GM12873 (cell line): ENCODE results near the gene FSTL3.

Experiments
- TF ChIP-seq, protein P1 (sequence below): IDR thresholded peaks from 2 replicates; pipeline ENCODE4 v1.5.1; 2012; ENCODE audit warnings: low read depth, mild to moderate bottlenecking, moderate library complexity, low read length, control low read depth; ENCODE audit not compliant: insufficient read depth; ENCODE audit errors: missing control alignments

FSTL3 gene

DNA sequence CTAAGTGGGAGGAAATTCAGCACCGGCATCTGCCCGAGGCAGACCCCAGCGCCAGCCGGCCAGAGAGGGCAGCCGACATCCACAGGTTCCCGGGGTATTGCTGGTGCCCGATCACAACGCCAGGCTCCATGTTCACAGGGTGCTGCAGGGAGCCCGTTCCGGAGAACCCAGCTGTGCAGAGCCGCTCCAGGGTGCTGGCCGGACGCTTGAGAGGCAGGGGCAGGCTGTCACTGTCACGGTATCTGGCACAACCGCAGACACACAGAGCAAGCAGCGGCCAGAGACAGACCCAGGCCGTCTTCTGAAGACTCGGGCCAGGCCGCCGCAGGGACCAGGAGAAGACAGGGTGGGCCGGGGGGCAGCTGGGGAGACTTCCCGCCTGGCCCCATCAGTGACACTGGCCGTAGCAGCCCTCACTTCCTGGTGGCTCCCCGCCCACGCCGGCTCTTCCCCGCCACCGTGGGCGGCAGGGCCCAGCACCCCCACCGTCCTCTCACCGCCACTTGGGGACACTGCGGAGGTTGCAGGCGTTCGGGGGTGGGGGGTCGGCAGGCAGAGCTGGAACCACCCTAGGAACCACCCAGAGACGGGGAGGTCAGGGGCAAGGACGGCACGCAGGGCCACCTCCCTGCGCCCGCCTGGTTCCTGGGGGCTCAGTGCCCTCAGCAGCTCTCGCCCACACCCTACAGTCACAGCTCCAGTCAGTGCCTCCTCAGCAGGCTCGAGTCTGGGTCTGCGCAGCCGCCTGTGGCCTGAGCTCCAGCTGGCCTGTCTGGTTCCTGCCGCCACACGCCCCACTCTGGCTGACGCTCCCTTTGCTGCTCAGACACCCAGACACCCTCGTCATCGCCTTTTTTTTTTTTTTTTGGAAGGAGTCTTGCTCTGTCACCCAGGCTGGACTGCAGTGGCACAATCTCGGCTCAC, 17.0 kb upstream of the FSTL3 start:
- TF ChIP-seq, protein P1, sequence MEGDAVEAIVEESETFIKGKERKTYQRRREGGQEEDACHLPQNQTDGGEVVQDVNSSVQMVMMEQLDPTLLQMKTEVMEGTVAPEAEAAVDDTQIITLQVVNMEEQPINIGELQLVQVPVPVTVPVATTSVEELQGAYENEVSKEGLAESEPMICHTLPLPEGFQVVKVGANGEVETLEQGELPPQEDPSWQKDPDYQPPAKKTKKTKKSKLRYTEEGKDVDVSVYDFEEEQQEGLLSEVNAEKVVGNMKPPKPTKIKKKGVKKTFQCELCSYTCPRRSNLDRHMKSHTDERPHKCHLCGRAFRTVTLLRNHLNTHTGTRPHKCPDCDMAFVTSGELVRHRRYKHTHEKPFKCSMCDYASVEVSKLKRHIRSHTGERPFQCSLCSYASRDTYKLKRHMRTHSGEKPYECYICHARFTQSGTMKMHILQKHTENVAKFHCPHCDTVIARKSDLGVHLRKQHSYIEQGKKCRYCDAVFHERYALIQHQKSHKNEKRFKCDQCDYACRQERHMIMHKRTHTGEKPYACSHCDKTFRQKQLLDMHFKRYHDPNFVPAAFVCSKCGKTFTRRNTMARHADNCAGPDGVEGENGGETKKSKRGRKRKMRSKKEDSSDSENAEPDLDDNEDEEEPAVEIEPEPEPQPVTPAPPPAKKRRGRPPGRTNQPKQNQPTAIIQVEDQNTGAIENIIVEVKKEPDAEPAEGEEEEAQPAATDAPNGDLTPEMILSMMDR, result no peak

DNA sequence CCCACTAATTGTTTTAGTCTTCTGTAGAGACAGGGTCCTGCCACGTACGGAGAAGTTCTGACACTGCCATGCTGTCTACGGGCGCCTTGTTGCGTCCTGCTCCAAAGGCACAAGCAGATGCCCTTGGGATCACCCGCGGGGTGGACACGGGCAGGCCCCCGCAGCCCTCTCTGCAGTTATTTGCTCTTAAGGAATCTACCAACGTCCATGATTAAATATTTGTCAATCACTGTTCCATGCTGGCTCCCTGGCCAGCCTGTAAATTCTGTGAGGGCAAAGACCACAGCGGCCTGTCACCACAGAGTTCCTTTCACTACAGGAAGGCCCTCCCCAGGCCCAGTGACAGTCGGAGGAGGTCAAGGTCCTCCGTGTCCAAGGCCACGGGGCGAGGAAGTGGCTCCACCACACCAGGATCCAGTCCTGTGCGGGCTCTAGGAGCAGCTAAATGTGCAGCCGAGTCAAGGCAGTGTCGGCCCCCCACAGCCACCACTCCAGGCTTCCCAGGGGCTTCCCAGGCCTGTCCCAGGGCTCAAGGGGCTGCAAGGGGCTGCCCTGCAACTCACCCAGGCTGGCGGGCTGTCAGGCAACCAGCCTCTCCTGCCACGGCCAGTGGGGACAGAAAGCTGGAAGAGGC, 15.3 kb upstream of the FSTL3 start:
- TF ChIP-seq, protein P1, result no peak

DNA sequence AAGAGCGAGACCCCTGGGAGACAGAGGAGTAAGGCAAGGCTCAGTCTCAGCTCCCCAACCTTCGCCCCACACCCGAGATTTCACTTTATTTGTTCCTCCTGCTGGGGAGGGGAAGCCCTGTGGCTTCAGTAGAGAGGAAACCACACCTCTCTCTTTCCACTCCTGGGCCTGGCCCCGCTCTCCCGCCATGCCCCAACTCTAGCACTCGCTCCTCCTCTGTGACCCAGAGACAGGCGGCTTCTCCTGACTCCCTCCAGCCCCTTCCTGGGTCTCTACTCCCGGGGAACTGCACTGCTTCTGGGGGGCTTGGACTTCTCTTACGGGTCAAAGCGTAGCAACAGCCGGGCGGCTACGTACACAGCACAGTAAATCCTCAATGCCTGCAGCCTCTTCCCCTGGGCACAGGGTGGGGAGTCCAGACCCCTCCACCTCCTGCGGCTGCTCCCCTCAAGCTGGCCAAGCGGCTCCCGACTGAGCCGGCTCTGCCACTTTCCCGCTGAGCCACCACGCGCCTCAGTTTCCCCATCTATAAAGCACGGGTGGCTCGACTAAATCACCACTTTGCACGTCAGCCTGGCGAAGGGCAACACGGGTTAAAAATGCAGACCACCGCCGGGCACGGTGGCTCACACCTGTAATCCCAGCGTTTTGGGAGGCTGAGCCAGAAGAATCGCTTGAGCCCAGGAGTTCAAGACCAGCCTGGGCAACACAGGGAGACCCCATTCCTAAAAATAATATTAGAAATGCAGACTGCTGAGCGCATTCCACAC, 14.6 kb upstream of the FSTL3 start:
- TF ChIP-seq, protein P1, result no peak

DNA sequence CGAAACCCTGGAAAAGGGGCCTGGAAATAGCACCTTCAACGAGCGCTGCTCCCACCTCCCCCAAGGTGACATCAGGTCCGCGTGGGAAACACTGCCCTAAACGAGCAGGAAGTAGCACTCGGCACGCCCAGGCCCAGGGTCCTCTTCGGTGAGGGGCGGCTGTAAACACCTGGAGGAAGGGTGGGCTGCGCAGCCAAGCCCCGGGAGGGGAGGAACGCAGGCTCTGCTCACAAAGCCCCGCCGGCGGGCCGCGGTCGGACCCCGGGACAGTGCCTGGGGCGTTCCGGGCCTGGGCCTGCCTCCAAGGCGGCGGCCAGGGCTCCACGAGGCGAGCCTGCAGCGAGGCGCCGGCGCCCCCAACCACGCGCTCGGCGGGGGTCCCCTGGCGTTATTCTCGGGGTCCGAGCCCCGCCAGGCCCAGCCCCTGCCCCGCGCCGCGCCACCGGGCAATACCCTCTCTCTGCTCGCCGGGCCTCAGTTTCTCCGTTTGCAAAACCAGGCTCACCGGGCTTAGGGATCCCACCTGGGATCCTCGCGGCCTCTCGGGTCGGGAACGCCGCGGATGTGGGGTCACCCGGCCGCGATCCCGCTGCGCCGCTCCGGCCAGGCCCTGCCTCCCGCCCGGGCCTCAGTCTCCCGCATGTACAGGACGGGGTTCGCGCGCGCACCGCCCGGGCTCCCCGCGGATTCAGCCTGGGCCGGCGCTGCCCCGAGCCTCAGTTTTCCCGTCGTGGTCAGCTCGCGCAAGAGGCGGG, 13.8 kb upstream of the FSTL3 start:
- TF ChIP-seq, protein P1, result no peak

DNA sequence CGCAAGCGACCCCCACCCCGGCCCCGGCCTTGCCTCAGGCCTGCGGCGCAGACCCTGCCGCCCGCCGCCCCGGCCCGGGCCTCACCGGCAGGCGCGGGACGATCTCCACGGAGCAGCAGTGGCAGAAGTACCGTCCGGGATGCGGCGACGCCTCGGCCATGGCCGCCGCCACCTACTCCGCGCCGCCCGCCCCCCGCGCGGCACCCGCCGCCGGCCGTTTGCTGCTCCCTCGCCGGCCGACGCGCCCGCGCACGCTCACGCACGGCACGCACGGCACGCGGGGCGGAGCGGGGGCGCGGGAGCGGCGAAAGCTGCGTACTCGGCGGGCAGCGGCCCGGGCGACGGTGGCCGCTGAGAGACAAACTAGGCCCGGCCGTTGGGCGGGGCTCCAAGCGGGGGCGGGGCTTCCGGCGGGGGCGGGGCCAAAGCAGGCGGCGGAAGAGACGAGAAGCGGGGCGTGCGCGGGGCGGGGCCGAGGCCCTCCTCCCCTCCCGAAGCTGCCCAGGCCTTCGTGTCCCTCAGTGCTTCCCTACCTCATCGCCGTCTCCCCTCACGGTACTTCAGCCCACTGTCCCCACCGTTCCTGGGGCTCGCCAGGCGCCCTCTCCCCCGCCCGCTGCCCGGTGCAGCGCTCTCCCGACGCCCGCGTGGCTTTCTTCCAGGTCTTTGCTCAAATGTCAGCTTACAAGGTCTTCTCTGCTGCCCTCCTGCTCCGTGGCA, 13.1 kb upstream of the FSTL3 start, which contains the start of gene RNF126:
RNF126 (minus strand) TSS at position 253 of the 720 bp plus-strand sequence; CDS start at position 160, 93 bp downstream.
- TF ChIP-seq, protein P1, result no peak

DNA sequence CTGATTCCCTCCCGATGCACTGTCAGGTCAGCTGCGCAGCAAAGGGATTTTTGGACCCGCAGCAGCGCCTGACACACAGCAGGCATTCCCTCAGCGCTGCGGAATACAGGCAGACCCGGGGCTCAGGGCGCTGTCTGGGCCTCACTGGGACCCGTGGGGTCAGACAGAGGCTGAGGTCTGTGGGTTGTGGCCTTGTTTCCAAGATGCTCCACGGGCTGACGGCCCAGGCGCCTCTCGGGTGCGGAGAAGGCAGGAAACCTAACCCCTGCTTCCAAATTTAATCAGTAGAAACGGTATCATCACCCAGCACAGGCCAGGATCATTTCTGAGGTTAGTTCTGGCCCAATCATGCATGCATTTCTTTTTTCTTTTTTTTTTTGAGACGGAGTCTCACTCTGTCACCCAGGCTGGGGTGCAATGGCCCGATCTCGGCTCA, 12.5 kb upstream of the FSTL3 start:
- TF ChIP-seq, protein P1, result no peak
